Retinal pigment epithelial cell (primary cell): ENCODE results near the gene MISP.
A peak's percentile ranks its signal among the peaks of the same experiment; 100 is the strongest.
"Not testable (repeated sequence)": the region's sequence is repeated elsewhere in the genome, so short reads cannot be mapped to it uniquely, and the experiment has no call there.

Source experiments
- DNase-seq: peaks from one replicate; pipeline ENCODE4 v3.0.0-alpha.2; 2010; ENCODE audit warnings: low read depth
- H3K4me3 ChIP-seq: 2 replicates; pipeline ENCODE4 v1.5.1; 2011; ENCODE audit warnings: mild to moderate bottlenecking, low read length, control low read depth, moderate library complexity
- TF ChIP-seq, protein P1 (sequence below): conservative IDR thresholded peaks from 2 replicates; pipeline ENCODE4 v1.5.1; 2011; ENCODE audit warnings: low read depth, low read length, control low read depth, inconsistent platforms

Gene MISP, protein sequence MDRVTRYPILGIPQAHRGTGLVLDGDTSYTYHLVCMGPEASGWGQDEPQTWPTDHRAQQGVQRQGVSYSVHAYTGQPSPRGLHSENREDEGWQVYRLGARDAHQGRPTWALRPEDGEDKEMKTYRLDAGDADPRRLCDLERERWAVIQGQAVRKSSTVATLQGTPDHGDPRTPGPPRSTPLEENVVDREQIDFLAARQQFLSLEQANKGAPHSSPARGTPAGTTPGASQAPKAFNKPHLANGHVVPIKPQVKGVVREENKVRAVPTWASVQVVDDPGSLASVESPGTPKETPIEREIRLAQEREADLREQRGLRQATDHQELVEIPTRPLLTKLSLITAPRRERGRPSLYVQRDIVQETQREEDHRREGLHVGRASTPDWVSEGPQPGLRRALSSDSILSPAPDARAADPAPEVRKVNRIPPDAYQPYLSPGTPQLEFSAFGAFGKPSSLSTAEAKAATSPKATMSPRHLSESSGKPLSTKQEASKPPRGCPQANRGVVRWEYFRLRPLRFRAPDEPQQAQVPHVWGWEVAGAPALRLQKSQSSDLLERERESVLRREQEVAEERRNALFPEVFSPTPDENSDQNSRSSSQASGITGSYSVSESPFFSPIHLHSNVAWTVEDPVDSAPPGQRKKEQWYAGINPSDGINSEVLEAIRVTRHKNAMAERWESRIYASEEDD

DNA sequence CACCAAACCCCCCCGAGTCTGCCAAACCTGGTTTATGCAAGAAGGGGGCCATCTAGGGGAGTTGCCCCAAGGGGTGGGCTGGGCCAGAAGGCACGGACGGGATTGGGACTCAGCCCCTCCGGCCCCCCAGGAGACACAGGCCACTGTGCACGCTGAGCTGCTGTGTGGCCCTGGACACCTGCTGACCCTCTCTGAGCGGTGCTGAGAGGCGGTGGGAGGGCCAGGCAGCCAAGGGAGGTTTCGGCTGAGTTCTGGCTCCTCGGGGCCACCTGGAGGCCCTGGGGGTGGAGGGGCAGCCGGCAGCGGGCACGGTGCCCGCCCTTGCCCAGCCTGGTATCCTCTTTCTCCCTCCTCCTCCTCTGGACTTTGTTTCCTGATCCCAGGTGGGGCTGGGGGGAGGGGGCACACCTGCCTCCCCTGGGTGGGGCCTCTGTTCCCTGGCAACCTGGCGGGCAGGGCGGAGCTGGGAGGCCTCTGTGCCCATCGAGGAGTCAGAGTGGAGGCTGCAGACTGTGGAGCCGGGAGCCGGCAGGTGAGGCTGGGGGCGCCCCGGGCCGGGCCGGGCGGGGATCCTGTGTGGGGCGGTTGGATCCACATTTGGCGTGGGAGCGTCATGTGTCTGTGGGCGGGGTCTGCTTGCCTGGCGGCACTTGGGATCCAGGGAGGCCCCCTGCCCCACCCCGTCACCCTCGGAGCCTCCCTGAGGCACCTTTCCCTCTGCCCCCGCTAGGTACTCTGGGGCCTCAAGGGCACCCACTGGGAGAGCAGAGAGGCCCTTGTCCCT is at the start of gene MISP:
Gene MISP, plus strand, starts transcription at position 473 of the 784 bp plus-strand sequence. CDS start 5,835 bp downstream, outside the sequence.
- DNase-seq: no peak
- TF ChIP-seq, protein P1, sequence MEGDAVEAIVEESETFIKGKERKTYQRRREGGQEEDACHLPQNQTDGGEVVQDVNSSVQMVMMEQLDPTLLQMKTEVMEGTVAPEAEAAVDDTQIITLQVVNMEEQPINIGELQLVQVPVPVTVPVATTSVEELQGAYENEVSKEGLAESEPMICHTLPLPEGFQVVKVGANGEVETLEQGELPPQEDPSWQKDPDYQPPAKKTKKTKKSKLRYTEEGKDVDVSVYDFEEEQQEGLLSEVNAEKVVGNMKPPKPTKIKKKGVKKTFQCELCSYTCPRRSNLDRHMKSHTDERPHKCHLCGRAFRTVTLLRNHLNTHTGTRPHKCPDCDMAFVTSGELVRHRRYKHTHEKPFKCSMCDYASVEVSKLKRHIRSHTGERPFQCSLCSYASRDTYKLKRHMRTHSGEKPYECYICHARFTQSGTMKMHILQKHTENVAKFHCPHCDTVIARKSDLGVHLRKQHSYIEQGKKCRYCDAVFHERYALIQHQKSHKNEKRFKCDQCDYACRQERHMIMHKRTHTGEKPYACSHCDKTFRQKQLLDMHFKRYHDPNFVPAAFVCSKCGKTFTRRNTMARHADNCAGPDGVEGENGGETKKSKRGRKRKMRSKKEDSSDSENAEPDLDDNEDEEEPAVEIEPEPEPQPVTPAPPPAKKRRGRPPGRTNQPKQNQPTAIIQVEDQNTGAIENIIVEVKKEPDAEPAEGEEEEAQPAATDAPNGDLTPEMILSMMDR: no peak

DNA sequence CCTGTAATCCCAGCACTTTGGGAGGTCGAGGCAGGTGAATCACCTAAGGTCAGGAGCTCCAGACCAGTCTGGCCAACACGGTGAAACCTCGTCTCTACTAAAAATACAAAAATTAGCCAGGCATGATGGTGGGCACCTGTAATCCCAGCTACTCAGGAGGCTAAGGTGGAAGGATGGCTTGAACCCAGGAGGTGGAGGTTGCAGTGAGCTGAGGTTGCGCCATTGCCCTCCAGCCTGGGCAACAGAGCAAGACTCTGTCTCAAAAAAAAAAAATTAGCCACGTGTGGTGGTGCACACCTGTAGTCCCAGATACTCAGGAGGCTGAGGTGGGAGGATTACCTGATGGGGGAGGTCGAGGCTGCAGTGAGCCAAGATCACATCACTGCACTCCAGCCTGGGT is 48.1 kb upstream of the MISP start:
- DNase-seq, H3K4me3 ChIP-seq: not testable (repeated sequence)

More for the DNA sequence above, at the start of gene MISP:
- H3K4me3 ChIP-seq: no peak within 1 kb of the TSS

DNA sequence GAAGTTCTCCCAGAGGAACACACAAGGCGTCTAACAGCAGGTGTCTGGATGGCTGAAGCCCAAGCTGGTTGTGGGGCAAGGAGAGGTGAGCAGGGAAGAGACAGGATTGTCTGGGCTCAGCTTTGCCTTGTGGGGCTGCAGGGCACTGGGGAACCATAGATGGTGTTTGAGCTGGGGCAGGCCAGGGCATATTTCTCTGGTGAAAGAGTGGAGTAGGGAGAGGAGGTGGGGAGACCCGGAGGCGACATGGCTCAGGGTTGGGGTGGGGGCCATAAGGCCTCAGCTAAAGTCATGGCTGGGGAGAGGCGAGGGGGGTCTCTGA is 47.6 kb upstream of the MISP start:
- TF ChIP-seq, protein P1: no peak
- no peak overlapping the region for H3K4me3 ChIP-seq
- no peak for DNase-seq

DNA sequence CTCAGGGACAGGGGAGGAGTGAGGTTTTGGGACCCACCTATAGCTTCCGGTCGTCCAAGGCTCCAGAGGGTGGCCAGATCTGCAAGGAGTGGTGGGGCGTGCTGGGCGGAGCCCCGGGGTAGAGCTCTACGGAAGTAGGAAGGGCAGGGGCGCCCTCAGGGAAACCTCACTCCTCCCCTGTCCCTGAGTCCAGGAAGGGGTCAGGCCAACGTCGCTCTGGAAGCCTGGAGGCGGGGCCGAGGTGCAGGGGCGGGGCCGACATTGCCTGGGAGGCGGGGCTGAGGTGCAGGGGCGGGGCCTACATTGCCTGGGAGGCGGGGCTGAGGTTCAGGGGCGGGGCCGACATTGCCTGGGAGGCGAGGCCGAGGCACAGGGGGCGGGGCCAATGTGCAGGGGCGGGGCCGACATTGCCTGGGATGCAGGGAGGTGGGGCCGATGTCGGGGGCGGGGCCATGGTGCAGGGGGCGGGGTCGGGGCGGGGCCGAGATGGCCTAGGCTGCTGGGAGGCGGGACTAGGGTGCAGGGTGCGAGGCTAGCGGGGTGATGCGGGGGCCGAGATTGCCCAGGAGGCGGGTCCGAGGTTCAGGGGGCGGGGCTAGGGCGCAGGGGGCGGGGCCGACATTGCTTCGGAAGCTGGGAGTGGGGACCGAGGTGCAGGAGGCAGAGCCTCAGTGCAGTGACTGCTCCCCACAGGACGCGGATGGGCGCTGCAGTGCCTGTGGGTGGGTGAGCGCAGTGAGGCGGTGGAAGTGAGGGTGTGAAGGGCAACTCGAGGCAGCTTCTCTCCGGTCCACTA is 47.1 kb upstream of the MISP start:
- H3K4me3 ChIP-seq: no peak overlapping the region
- no peak for DNase-seq
- TF ChIP-seq, protein P1: no peak

DNA sequence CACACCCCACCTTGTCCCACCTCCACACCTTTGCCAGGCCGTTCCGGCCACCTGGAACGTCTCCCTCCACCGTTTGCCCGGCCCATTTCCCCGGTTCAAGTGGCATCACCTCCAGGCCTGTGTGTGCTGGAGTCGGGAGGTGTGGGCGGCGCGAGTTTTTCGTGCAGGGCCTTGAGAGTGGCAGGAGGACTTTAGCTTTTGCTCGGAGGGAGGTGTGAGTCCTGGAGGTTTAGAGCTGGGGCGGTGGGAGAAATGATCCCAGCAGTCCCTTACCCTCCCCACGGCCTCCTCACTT is 46.5 kb upstream of the MISP start:
- TF ChIP-seq, protein P1: no peak
- DNase-seq: no peak
- H3K4me3 ChIP-seq: no peak overlapping the region

DNA sequence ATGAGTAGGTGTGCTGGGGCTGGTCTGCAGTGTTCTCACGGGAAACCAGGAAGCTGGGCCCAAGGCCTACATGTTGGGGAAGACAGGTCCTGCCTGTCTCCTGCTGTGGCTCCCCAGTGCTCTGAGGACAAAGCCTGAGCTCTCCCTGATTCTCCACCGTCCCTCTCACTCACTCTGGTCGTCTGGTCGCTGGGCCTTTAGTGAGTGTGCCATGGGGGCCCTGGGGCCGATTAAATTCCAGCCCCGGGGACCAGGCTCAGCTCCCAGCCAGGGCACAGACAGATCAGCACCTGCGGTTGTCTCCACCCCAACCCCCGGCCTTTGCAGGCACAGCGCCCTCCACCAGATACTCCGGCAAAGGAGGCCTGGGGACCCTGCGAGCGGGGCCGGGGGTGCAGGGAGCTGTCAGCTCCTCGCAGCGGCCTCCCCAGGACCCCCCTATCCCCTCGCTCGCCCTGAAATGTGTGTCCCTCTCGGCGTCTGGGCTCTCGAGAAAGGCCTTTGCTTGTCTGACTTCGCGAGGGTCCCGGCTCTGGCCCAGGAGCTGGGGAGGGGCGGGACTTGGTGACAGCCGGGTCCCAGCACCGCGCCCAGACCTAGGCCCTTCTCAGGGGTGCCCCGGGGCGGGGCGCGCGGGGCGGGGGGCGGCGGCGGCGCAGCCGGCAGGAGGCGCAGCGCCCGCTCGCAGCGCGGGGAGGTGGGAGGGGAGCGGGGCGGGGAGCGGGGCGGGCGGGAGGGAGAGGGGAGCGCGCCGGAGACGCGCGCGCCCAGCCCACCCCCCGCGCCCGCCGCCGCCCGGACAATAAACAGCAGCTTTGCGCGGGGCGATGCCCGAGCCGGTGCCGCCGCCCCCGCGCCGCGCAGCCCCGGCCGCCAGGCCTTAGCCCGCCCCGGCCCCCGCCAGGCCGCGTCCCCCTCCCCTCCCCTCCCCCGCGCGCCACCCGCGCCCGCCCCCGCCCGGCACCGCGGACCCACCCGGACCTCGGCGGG is 42.5 kb upstream of the MISP start, which contains the start of gene PALM:
Gene PALM, plus strand, starts transcription at position 782 of the 990 bp plus-strand sequence. CDS start 212 bp downstream, outside the sequence.
- TF ChIP-seq, protein P1: no peak
- H3K4me3 ChIP-seq: peak within 1 kb of the TSS; percentile 52
- no peak for DNase-seq
